A673 (cell line): ENCODE data around the gene CCDC106. TPM values are rescaled to one million over a fixed set of nuclear protein-coding genes. Genes with fewer than 3 reads are reported as not detected.

ENCODE experiments used
- BruUV-seq: library from RNA; stranded (reverse); fragments of 400-500 nt; replicated peaks from 2 replicates; lab custom pipeline; 2021; lab: Mats Ljungman, UMichigan
- CTCF ChIA-PET: fragments of 300-600 bp; sonication (Branson Sonifier 250); formaldehyde crosslinking; loops from one replicate; lab custom pipeline; 2022; ENCODE audit warnings: antibody characterized with exemption; lab: Charles Lee
- POLR2A ChIA-PET: fragments of 300-600 bp; sonication (Branson Sonifier 250); formaldehyde crosslinking; loops from one replicate; lab custom pipeline; 2022; ENCODE audit warnings: antibody characterized with exemption; ENCODE audit not compliant: low non-redundant PET; lab: Charles Lee
- DNase-seq: peaks from one replicate; pipeline ENCODE4 v3.0.0-alpha.2; 2015; ENCODE audit warnings: low spot score
- H3K27ac ChIP-seq: fragments of 200-600 bp; sonication (generic); 2 replicates; pipeline ENCODE4 v1.5.1; 2016; ENCODE audit warnings: mixed run types, low read depth, mild to moderate bottlenecking, mixed read lengths, antibody characterized with exemption, low read length; ENCODE audit not compliant: poor library complexity, severe bottlenecking
- H3K27me3 ChIP-seq: fragments of 200-600 bp; sonication (generic); replicated peaks from 2 replicates; pipeline ENCODE4 v1.6.1; 2017; ENCODE audit warnings: mixed run types, low read depth, mild to moderate bottlenecking, mixed read lengths, antibody characterized with exemption, low read length; ENCODE audit not compliant: insufficient read depth, poor library complexity
- H3K36me3 ChIP-seq: fragments of 200-600 bp; sonication (generic); 2 replicates; pipeline ENCODE4 v1.6.1; 2016; ENCODE audit warnings: mixed run types, mild to moderate bottlenecking, mixed read lengths, antibody characterized with exemption, low read length; ENCODE audit not compliant: insufficient read depth, poor library complexity, severe bottlenecking
- H3K4me1 ChIP-seq: fragments of 200-600 bp; sonication (generic); 2 replicates; pipeline ENCODE4 v1.6.1; 2017; ENCODE audit warnings: mixed run types, mild to moderate bottlenecking, mixed read lengths, antibody characterized with exemption, low read length; ENCODE audit not compliant: insufficient read depth, poor library complexity, severe bottlenecking
- H3K4me3 ChIP-seq: fragments of 200-600 bp; sonication (generic); 2 replicates; pipeline ENCODE4 v1.5.1; 2016; ENCODE audit warnings: low read depth, mixed run types, mild to moderate bottlenecking, mixed read lengths, low read length; ENCODE audit not compliant: poor library complexity, severe bottlenecking
- H3K9me3 ChIP-seq: fragments of 200-600 bp; sonication (generic); 2 replicates; pipeline ENCODE4 v1.6.1; 2016; ENCODE audit warnings: mixed run types, low read depth, mild to moderate bottlenecking, mixed read lengths, antibody characterized with exemption, low read length; ENCODE audit not compliant: poor library complexity, severe bottlenecking
- CTCF ChIP-seq: fragments of 300-800, 200-600 bp; sonication (generic); conservative IDR thresholded peaks from 2 replicates; pipeline ENCODE4 v1.5.1; 2017; ENCODE audit warnings: low read depth, mild to moderate bottlenecking, antibody characterized with exemption, low read length, moderate library complexity, mixed read lengths
- EZH2 ChIP-seq: fragments of 200-600 bp; sonication (generic); IDR thresholded peaks from 2 replicates; pipeline ENCODE4 v1.6.1; 2017; ENCODE audit warnings: borderline replicate concordance, low read depth, mild to moderate bottlenecking, mixed read lengths, antibody characterized with exemption, low read length; ENCODE audit not compliant: poor library complexity, severe bottlenecking
- intact Hi-C: fragments of 100-400 bp; cut with micrococcal nuclease; formaldehyde crosslinking; loops from one replicate; pipeline ENCODE4 v1.10.0; 2022; ENCODE audit not compliant: unreplicated experiment
- total RNA-seq: library from RNA; stranded (reverse); gene quantifications from 2 replicates; pipeline ENCODE4 v1.2.3, GENCODE V29; 2021

CCDC106 gene
- total RNA-seq, 1 experiment from 2014 or later, result 41.5 TPM

DNA sequence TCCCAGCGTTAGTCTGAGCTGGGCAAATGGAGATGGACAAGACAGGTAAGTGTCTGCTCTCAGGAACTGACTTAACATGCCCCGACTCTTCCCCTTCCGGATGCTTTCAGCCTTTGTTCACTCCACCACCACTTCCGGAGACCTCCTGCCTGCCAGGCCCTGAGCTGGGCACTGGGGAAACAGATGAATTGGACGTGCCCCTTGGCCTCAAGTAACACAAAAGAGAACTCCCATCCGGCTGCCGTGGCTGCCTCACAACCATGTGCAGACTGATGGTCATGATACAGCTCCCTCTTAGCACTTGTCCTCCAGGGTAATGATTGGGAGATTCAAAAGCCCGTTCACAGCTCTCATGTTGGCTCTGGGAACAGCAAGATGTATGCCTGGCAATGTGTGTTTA, 30.6 kb upstream of the CCDC106 start:
- H3K9me3 ChIP-seq, result no peaks in the 10 kb centered on the region
- intact Hi-C loops, result no loop called here
- no TSS peak for BruUV-seq
- H3K27ac ChIP-seq, result no peak overlapping the region
- POLR2A ChIA-PET, result no interaction called here
- H3K4me3 ChIP-seq, result no peak overlapping the region
- H3K36me3 ChIP-seq, result peaks cover 29% of the 10 kb centered on the region
- CTCF ChIA-PET, result no interaction called here
- no peaks in the 10 kb centered on the region for H3K27me3 ChIP-seq
- no peak for DNase-seq
- no peak for TF ChIP-seq CTCF
- no peak for TF ChIP-seq EZH2
- no peaks in the 10 kb centered on the region for H3K4me1 ChIP-seq

DNA sequence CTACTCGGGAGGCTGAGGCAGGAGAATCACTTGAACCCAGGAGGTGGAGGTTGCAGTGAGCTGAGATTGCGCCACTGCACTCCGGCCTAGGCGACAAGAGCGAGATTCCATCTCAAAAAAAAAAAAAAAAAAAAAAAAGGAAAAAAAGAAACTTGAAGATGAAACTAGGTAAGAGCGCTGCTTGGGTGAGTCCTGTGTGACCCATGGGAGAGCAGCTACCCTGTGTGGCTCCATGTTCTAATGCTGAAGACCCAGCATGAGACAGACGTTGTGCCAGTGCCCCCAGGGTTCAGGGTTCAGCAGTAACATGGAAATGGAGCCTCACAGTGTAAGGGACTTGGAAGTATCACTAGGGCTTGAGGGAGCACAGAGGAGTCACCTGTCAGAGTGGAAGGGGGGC, 29.6 kb upstream of the CCDC106 start:
- no TSS peak for BruUV-seq
- peaks cover 29% of the 10 kb centered on the region for H3K36me3 ChIP-seq
- ChIA-PET POLR2A (interaction anchor here (0.8 kb wide), 1 partner anchor 14 kb away, joined by 6 read pairs; no protein-coding TSS in a partner anchor), CTCF (interaction anchor here (0.6 kb wide), 1 partner anchor 14 kb away, joined by 7 read pairs; no protein-coding TSS in a partner anchor)
- no peaks in the 10 kb centered on the region for H3K4me1 ChIP-seq
- H3K4me3 ChIP-seq, result no peak overlapping the region
- no peak for DNase-seq
- no peak for TF ChIP-seq EZH2
- TF ChIP-seq CTCF, result no peak
- no peaks in the 10 kb centered on the region for H3K27me3 ChIP-seq
- H3K27ac ChIP-seq, result no peak overlapping the region
- intact Hi-C loops, result no loop called here
- H3K9me3 ChIP-seq, result no peaks in the 10 kb centered on the region

DNA sequence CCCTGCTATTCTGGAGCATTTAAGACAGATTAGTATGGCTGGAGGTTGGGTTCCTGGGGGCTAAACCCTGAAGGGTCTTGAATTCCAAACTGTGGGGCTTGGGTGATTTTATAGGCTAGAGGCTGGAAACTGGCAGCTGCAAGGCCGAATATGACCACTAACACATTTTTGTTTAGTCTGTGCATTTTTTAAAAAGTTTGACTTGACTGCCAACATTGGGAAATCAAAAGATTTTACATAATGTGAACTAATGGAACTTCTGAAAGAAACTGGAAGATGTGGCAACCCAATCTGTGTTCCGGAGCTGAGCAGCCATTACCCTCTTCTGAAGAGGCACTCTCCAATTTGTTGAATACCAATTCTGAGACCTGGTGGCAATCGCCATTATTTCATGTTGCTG, 28.7 kb upstream of the CCDC106 start:
- POLR2A ChIA-PET, result interaction anchor here (0.8 kb wide), 1 partner anchor 15 kb away, joined by 6 read pairs; no protein-coding TSS in a partner anchor
- Histone ChIP-seq H3K4me3 (no peak overlapping the region), H3K27ac (no peak overlapping the region), H3K9me3 (no peaks in the 10 kb centered on the region), H3K36me3 (peaks cover 25% of the 10 kb centered on the region), H3K4me1 (no peaks in the 10 kb centered on the region), H3K27me3 (no peaks in the 10 kb centered on the region)
- no peak for DNase-seq
- BruUV-seq, result no TSS peak
- TF ChIP-seq EZH2 (no peak), CTCF (no peak)
- CTCF ChIA-PET, result no interaction called here
- intact Hi-C loops, result no loop called here
